ENCODE measurements around the gene ANKMY1. TPM values are rescaled to one million over a fixed set of nuclear protein-coding genes. Genes with fewer than 3 reads are reported as not detected.

Gene ANKMY1
- polyA plus RNA-seq, 3 donors: 2.1 to 22.9 (median 2.9) TPM

- Mint-ChIP-seq H3K4me3 (no peak overlapping the region), H3K27ac (peak overlapping the region in 2 of 7 donors; percentile 3 to 56), H3K36me3 (peaks cover 3 to 7% of the 10 kb centered on the region in 2 donors), H3K27me3 (ENCODE audit: low read depth in 3 of 3) (no peaks in the 10 kb centered on the region), H3K9me3 (peaks cover 0 to 13% (median 4%) of the 10 kb centered on the region in 7 donors), H3K4me1 (peaks cover 16% of the 10 kb centered on the region)
- no peak overlapping the region for H3K9ac ChIP-seq (ENCODE audit: insufficient read depth, low read length, poor library complexity, severe bottlenecking)
- no peaks in the 10 kb centered on the region for H3K36me3 ChIP-seq (replicated peaks in 1 of 2; ENCODE audit: control insufficient read depth in 1 of 2, insufficient read depth in 2 of 2, low read length in 2 of 2)
- H3K4me2 ChIP-seq (replicated peaks; ENCODE audit: extremely low read depth, low read length, poor library complexity, severe bottlenecking): no peak overlapping the region
- no peak overlapping the region for H2AFZ ChIP-seq (ENCODE audit: insufficient read depth, low read depth, low read length, poor library complexity, severe bottlenecking)
- no peak for DNase-seq
- H3K4me3 ChIP-seq (replicated peaks in 1 of 3; ENCODE audit: low read depth in 2 of 3, low read length in 3 of 3): no peak overlapping the region
- TF ChIP-seq, protein P1, sequence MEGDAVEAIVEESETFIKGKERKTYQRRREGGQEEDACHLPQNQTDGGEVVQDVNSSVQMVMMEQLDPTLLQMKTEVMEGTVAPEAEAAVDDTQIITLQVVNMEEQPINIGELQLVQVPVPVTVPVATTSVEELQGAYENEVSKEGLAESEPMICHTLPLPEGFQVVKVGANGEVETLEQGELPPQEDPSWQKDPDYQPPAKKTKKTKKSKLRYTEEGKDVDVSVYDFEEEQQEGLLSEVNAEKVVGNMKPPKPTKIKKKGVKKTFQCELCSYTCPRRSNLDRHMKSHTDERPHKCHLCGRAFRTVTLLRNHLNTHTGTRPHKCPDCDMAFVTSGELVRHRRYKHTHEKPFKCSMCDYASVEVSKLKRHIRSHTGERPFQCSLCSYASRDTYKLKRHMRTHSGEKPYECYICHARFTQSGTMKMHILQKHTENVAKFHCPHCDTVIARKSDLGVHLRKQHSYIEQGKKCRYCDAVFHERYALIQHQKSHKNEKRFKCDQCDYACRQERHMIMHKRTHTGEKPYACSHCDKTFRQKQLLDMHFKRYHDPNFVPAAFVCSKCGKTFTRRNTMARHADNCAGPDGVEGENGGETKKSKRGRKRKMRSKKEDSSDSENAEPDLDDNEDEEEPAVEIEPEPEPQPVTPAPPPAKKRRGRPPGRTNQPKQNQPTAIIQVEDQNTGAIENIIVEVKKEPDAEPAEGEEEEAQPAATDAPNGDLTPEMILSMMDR (IDR thresholded peaks at IDR 0.05): no peak
- WGBS (ENCODE audit: insufficient coverage): 85% methylated on average over 10 of the region's 10 CpGs
- no peaks in the 10 kb centered on the region for H3K79me2 ChIP-seq (ENCODE audit: insufficient read depth, low read length)
- H3K4me1 ChIP-seq (ENCODE audit: control insufficient read depth in 1 of 2, insufficient read depth in 2 of 2, low read length in 2 of 2): no peaks in the 10 kb centered on the region
- H3K27me3 ChIP-seq (ENCODE audit: control insufficient read depth in 2 of 2, insufficient read depth in 2 of 2, low read length in 2 of 2): no peaks in the 10 kb centered on the region
- no peak overlapping the region for H3K27ac ChIP-seq (ENCODE audit: low read depth in 1 of 2, low read length in 2 of 2)
- no peaks in the 10 kb centered on the region for H4K20me1 ChIP-seq (ENCODE audit: insufficient read depth, low read length)
- H3K9me3 ChIP-seq (replicated peaks in 1 of 2; ENCODE audit: control insufficient read depth in 1 of 2, insufficient read depth in 1 of 2, low read length in 2 of 2): no peaks in the 10 kb centered on the region
- intact Hi-C loops (cut with micrococcal nuclease): no loop called here
These were observed 88.5 kb downstream of the ANKMY1 start for GRCh38 chr2:240469239-240469636.

DNA sequence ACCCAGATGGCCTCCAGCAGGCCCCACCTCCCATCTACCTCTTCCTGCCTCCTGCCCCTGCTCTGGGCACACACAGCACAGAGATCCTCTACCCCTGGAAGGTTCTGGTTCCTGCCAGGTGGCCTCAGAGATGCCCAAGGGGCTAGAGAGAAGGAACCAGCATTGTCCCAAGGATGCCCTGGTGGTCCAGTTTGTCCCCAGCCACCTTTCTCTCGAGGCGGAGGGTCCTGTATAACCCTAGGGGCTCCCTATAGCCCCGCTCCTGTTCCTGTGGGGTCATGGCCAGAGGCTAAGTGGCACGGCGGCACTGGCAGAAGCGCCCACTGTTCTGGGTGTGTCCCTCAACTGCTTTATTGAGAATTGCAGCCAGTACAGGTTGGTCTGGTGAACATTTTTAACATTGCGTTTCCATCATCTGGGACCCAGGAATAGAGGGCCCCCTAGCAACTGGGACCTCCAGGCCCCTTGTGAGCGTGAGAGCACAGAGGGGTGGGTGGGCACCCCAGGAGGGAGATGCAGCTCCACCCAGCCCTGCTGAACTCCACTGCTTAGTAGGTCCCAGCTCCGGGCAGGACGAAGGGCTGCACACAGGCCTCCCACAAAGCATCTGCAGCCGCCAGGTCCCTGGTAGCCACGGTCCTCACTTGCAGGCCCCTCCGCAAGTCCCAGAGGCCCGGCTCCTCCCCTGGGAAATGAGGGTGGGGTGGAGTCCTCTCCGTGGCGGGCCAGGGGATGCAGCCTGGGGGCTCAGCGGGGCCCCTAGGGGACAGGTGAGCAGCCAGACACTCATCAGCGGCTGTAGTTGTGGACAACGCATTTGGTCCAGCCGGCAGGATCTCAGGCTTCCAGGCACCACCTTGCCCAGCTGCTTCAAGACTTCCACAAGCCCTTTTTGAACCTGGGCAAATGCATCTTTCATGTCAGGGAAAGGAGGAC lies 89.2 kb downstream of the ANKMY1 start:
- H3K9me3 Mint-ChIP-seq: peaks cover 0 to 12% (median 4%) of the 10 kb centered on the region in 7 donors
- Histone ChIP-seq H3K9me3 (replicated peaks in 1 of 2; ENCODE audit: control insufficient read depth in 1 of 2, insufficient read depth in 1 of 2, low read length in 2 of 2) (no peaks in the 10 kb centered on the region), H3K4me3 (replicated peaks in 1 of 3; ENCODE audit: low read depth in 2 of 3, low read length in 3 of 3) (no peak overlapping the region), H3K36me3 (replicated peaks in 1 of 2; ENCODE audit: control insufficient read depth in 1 of 2, insufficient read depth in 2 of 2, low read length in 2 of 2) (no peaks in the 10 kb centered on the region), H3K79me2 (ENCODE audit: insufficient read depth, low read length) (no peaks in the 10 kb centered on the region), H3K27me3 (ENCODE audit: control insufficient read depth in 2 of 2, insufficient read depth in 2 of 2, low read length in 2 of 2) (no peaks in the 10 kb centered on the region), H3K4me2 (replicated peaks; ENCODE audit: extremely low read depth, low read length, poor library complexity, severe bottlenecking) (no peak overlapping the region), H2AFZ (ENCODE audit: insufficient read depth, low read depth, low read length, poor library complexity, severe bottlenecking) (no peak overlapping the region), H4K20me1 (ENCODE audit: insufficient read depth, low read length) (no peaks in the 10 kb centered on the region), H3K27ac (ENCODE audit: low read depth in 1 of 2, low read length in 2 of 2) (no peak overlapping the region), H3K9ac (ENCODE audit: insufficient read depth, low read length, poor library complexity, severe bottlenecking) (no peak overlapping the region), H3K4me1 (ENCODE audit: control insufficient read depth in 1 of 2, insufficient read depth in 2 of 2, low read length in 2 of 2) (no peaks in the 10 kb centered on the region)
- intact Hi-C loops (cut with micrococcal nuclease): no loop called here
- DNase-seq: no peak
- H3K27ac Mint-ChIP-seq: no peak overlapping the region
- peaks cover 3 to 7% of the 10 kb centered on the region in 2 donors for H3K36me3 Mint-ChIP-seq
- no peak overlapping the region for H3K4me3 Mint-ChIP-seq
- no peaks in the 10 kb centered on the region for H3K27me3 Mint-ChIP-seq (ENCODE audit: low read depth in 3 of 3)
- TF ChIP-seq, protein P1 (IDR thresholded peaks at IDR 0.05): no peak
- WGBS (ENCODE audit: insufficient coverage): 95% methylated on average over 20 of the region's 20 CpGs
- peaks cover 12% of the 10 kb centered on the region for H3K4me1 Mint-ChIP-seq

Measured in CD14-positive monocyte (primary cell).